HG03575 (cell line): ENCODE results near the gene REG1B.
"Not testable (repeated sequence)": the region's sequence is repeated elsewhere in the genome, so short reads cannot be mapped to it uniquely, and the experiment has no call there.

Experiments
- ATAC-seq: cut with Tn5 transposase; IDR thresholded peaks from one replicate; pipeline ENCODE4 v1.9.1; 2021; ENCODE audit not compliant: unreplicated experiment, insufficient number of reproducible peaks, low FRiP score; ENCODE audit errors: extremely low read depth

REG1B gene

GRCh38 chr2:79086255-79086654, 1.5 kb downstream of the REG1B start:
- ATAC-seq: no peak

DNA sequence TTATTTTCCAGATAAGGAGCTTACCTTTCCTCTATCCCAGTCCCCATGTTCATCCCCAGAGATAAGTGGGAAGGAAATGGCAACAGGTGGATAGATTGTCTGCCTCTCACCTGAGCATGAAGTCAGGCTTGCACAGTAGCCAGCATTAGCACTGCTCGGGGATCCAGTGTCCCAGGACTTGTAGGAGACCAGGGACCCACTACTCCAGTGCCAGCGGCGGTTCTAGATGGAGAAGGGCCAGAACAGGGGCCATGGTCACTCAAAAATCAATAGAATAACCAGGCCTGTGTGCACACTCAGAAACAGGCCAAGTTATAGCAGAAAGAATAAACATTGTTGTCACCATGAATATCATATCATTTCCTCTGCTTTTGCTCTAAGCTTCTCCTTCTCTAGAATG, 2.4 kb downstream of the REG1B start:
- ATAC-seq: no peak

GRCh38 chr2:79084495-79085135, 3.2 kb downstream of the REG1B start:
- no peak for ATAC-seq

DNA sequence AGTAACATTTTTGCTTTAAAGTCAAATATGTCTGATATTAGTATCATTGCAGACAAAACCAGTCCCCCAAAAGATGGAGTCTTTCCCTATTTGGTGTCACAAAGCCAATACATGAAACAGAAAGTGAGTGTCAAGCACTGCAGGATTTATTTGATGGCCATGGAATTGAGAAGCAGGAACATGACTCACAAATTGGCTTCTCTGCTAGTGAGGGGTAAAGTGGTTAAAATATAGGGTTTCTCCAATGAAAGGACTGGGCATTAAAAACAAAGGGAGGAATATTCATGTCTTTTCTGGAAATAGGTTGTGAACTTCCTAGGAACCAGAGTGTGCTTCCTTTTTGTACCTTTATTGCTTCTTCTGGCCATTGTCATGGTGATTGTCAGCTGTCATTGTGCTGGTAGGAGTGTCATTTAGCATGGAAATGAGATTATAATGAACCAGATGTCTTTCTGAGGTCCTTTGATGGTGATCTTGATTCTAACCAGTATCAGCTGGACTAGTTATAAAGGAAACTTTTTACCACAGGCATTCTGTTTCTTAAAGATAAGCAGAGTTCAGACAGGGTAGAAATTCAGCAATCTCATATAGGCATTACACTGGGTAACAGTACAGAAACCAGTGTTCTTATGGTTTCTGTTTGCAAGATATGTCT, 4.1 kb downstream of the REG1B start:
- no peak for ATAC-seq

DNA sequence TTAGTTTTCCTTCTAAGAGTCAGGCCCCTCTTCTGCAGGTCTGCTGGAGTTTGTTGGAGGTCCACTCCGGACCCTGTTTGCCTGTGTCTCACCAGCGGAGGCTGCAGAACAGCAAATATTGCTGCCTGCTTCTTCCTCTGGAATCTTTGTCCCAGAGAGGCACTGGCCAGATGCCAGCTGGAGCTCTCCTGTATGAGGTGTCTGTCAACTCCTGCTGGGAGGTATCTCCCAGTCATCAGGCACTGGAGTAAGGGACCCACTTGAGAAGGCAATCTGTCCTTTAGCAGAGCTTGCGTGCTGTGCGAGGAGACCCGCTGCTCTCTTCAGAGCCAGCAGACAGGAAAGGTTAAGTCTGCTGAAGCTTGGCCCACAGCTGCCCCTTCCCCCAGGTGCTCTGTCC, 4.8 kb downstream of the REG1B start:
- ATAC-seq: no peak

GRCh38 chr2:79071078-79071477, 16.7 kb downstream of the REG1B start:
- no peak for ATAC-seq

- ATAC-seq: no peak
These were observed 22.6 kb downstream of the REG1B start for GRCh38 chr2:79065201-79065600.

GRCh38 chr2:79054769-79055168, 33.0 kb downstream of the REG1B start:
- ATAC-seq: not testable (repeated sequence)

GRCh38 chr2:79053486-79053885, 34.3 kb downstream of the REG1B start:
- not testable (repeated sequence) for ATAC-seq

- no peak for ATAC-seq
These were observed 46.8 kb downstream of the REG1B start for GRCh38 chr2:79041032-79041448.

- ATAC-seq: no peak
These were observed 47.8 kb downstream of the REG1B start for GRCh38 chr2:79039944-79040343.
